Measurements from ENCODE around the gene GRHL3. TPM values are rescaled to one million over a fixed set of nuclear protein-coding genes. Genes with fewer than 3 reads are reported as not detected.

GRHL3 gene
- polyA plus RNA-seq, 3 donors: 0.03 TPM; not detected in 2

- H3K4me3 Mint-ChIP-seq: no peak overlapping the region
- TF ChIP-seq CTCF (IDR thresholded peaks at IDR 0.05): no peak
- H3K27ac Mint-ChIP-seq: peak overlapping the region in 1 of 7 donors; percentile 61
These were observed 41.5 kb downstream of the GRHL3 start for GRCh38 chr1:24360681-24361080.

GRCh38 chr1:24361811-24362210 lies 42.7 kb downstream of the GRHL3 start:
- Histone ChIP-seq H3K36me3 (replicated peaks in 1 of 2; ENCODE audit: control insufficient read depth in 1 of 2, insufficient read depth in 2 of 2, low read length in 2 of 2) (no peaks in the 10 kb centered on the region), H4K20me1 (ENCODE audit: insufficient read depth, low read length) (no peaks in the 10 kb centered on the region), H3K4me3 (replicated peaks in 1 of 3; ENCODE audit: low read depth in 2 of 3, low read length in 3 of 3) (no peak overlapping the region), H3K9me3 (replicated peaks in 1 of 2; ENCODE audit: control insufficient read depth in 1 of 2, insufficient read depth in 1 of 2, low read length in 2 of 2) (no peaks in the 10 kb centered on the region), H3K27ac (ENCODE audit: low read depth in 1 of 2, low read length in 2 of 2) (no peak overlapping the region), H3K4me2 (replicated peaks; ENCODE audit: extremely low read depth, low read length, poor library complexity, severe bottlenecking) (no peak overlapping the region), H3K79me2 (ENCODE audit: insufficient read depth, low read length) (no peaks in the 10 kb centered on the region), H3K9ac (ENCODE audit: insufficient read depth, low read length, poor library complexity, severe bottlenecking) (no peak overlapping the region), H2AFZ (ENCODE audit: insufficient read depth, low read depth, low read length, poor library complexity, severe bottlenecking) (no peak overlapping the region), H3K4me1 (ENCODE audit: control insufficient read depth in 1 of 2, insufficient read depth in 2 of 2, low read length in 2 of 2) (peaks cover 13 to 15% of the 10 kb centered on the region in 2 donors), H3K27me3 (ENCODE audit: control insufficient read depth in 2 of 2, insufficient read depth in 2 of 2, low read length in 2 of 2) (no peaks in the 10 kb centered on the region)
- intact Hi-C loops (cut with micrococcal nuclease): no loop called here
- no peak overlapping the region for H3K4me3 Mint-ChIP-seq
- WGBS (ENCODE audit: insufficient coverage): no CpG with 5 or more reads among the region's 3 CpGs
- H3K4me1 Mint-ChIP-seq: peaks cover 15% of the 10 kb centered on the region
- TF ChIP-seq CTCF (IDR thresholded peaks at IDR 0.05): no peak
- H3K27me3 Mint-ChIP-seq (ENCODE audit: low read depth in 3 of 3): peaks cover 0 to 2% (median 0%) of the 10 kb centered on the region in 3 donors
- H3K36me3 Mint-ChIP-seq: peaks cover 4 to 10% of the 10 kb centered on the region in 2 donors
- no peak for DNase-seq
- no peaks in the 10 kb centered on the region for H3K9me3 Mint-ChIP-seq
- no peak overlapping the region for H3K27ac Mint-ChIP-seq

More at GRCh38 chr1:24360681-24361080, 41.5 kb downstream of the GRHL3 start:
- no peaks in the 10 kb centered on the region for H3K27me3 ChIP-seq (ENCODE audit: control insufficient read depth in 2 of 2, insufficient read depth in 2 of 2, low read length in 2 of 2)
- no peak overlapping the region for H2AFZ ChIP-seq (ENCODE audit: insufficient read depth, low read depth, low read length, poor library complexity, severe bottlenecking)
- intact Hi-C loops (cut with micrococcal nuclease): no loop called here
- peaks cover 11 to 12% of the 10 kb centered on the region in 2 donors for H3K4me1 ChIP-seq (ENCODE audit: control insufficient read depth in 1 of 2, insufficient read depth in 2 of 2, low read length in 2 of 2)
- no peaks in the 10 kb centered on the region for H3K79me2 ChIP-seq (ENCODE audit: insufficient read depth, low read length)
- H3K4me1 Mint-ChIP-seq: peaks cover 11% of the 10 kb centered on the region
- H3K9me3 ChIP-seq (replicated peaks in 1 of 2; ENCODE audit: control insufficient read depth in 1 of 2, insufficient read depth in 1 of 2, low read length in 2 of 2): no peaks in the 10 kb centered on the region
- H3K4me2 ChIP-seq (replicated peaks; ENCODE audit: extremely low read depth, low read length, poor library complexity, severe bottlenecking): no peak overlapping the region
- peaks cover 0 to 2% (median 0%) of the 10 kb centered on the region in 7 donors for H3K9me3 Mint-ChIP-seq
- H3K9ac ChIP-seq (ENCODE audit: insufficient read depth, low read length, poor library complexity, severe bottlenecking): no peak overlapping the region
- DNase-seq: no peak
- no peak overlapping the region for H3K4me3 ChIP-seq (replicated peaks in 1 of 3; ENCODE audit: low read depth in 2 of 3, low read length in 3 of 3)
- 98% methylated on average over 7 of the region's 10 CpGs for WGBS (ENCODE audit: insufficient coverage)
- H3K27ac ChIP-seq (ENCODE audit: low read depth in 1 of 2, low read length in 2 of 2): no peak overlapping the region
- H3K36me3 ChIP-seq (replicated peaks in 1 of 2; ENCODE audit: control insufficient read depth in 1 of 2, insufficient read depth in 2 of 2, low read length in 2 of 2): no peaks in the 10 kb centered on the region
- peaks cover 4 to 10% of the 10 kb centered on the region in 2 donors for H3K36me3 Mint-ChIP-seq
- no peaks in the 10 kb centered on the region for H4K20me1 ChIP-seq (ENCODE audit: insufficient read depth, low read length)
- peaks cover 0 to 2% (median 0%) of the 10 kb centered on the region in 3 donors for H3K27me3 Mint-ChIP-seq (ENCODE audit: low read depth in 3 of 3)
